GM10266 (cell line): Measurements from ENCODE around the gene TYW5.

ENCODE experiments used
- DNase-seq: peaks from one replicate; pipeline ENCODE4 v3.0.0; 2012; ENCODE audit errors: extremely low spot score
- TF ChIP-seq, protein P1 (sequence below): IDR thresholded peaks from 2 replicates; pipeline ENCODE4 v1.5.1; 2012; ENCODE audit warnings: mild to moderate bottlenecking, low read depth; ENCODE audit not compliant: control insufficient read depth, insufficient read depth; ENCODE audit errors: missing control alignments

Gene TYW5

DNA sequence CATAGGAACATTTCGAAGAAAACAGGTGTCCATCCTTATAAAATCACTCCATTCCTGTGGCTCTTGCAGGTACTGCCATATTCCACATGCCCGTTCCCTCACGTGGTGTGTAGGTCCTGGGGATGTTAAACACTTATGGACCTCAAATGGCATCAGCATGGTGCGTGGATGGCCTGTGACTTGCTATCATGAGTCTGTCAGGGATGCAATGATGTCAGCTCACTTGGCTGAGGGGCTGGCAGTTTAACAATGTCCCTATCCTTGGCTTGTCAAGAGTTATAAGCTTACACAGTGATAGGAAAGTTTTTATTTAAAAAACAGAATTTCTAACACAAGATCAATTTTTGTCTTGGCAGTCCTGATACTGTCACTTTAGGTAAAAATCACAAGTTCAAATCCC is 28.9 kb upstream of the TYW5 start:
- TF ChIP-seq, protein P1, sequence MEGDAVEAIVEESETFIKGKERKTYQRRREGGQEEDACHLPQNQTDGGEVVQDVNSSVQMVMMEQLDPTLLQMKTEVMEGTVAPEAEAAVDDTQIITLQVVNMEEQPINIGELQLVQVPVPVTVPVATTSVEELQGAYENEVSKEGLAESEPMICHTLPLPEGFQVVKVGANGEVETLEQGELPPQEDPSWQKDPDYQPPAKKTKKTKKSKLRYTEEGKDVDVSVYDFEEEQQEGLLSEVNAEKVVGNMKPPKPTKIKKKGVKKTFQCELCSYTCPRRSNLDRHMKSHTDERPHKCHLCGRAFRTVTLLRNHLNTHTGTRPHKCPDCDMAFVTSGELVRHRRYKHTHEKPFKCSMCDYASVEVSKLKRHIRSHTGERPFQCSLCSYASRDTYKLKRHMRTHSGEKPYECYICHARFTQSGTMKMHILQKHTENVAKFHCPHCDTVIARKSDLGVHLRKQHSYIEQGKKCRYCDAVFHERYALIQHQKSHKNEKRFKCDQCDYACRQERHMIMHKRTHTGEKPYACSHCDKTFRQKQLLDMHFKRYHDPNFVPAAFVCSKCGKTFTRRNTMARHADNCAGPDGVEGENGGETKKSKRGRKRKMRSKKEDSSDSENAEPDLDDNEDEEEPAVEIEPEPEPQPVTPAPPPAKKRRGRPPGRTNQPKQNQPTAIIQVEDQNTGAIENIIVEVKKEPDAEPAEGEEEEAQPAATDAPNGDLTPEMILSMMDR: no peak
- DNase-seq: no peak

- DNase-seq: no peak
- TF ChIP-seq, protein P1: no peak
Measured at GRCh38 chr2:199983534-199983933, 28.2 kb upstream of the TYW5 start.

- no peak for DNase-seq
- TF ChIP-seq, protein P1: no peak
Measured at GRCh38 chr2:199982126-199982843, 27.0 kb upstream of the TYW5 start.

- DNase-seq: peak; percentile 40
- TF ChIP-seq, protein P1: peak; percentile 84
Measured at GRCh38 chr2:199979832-199980628, 24.7 kb upstream of the TYW5 start.

GRCh38 chr2:199979398-199979797 is 24.1 kb upstream of the TYW5 start:
- TF ChIP-seq, protein P1: no peak
- DNase-seq: no peak

- DNase-seq: no peak
- TF ChIP-seq, protein P1: no peak
Measured at GRCh38 chr2:199977984-199978415, 22.7 kb upstream of the TYW5 start.
